ENCODE data around the gene NUAK1.
"Not testable (repeated sequence)": the region's sequence is repeated elsewhere in the genome, so short reads cannot be mapped to it uniquely, and the experiment has no call there.

Gene NUAK1

GRCh38 chr12:106145539-106146447 lies 7.0 kb upstream of the NUAK1 start:
- no peak for DNase-seq

- no peak for DNase-seq
Measured at GRCh38 chr12:106144847-106145246, 6.1 kb upstream of the NUAK1 start.

GRCh38 chr12:106142591-106143261 lies 4.0 kb upstream of the NUAK1 start:
- DNase-seq, result no peak

GRCh38 chr12:106141920-106142319 lies 3.2 kb upstream of the NUAK1 start:
- not testable (repeated sequence) for DNase-seq

- no peak for DNase-seq
Measured at GRCh38 chr12:106141452-106141851, 2.7 kb upstream of the NUAK1 start.

GRCh38 chr12:106141003-106141402 lies 2.2 kb upstream of the NUAK1 start:
- no peak for DNase-seq

GRCh38 chr12:106140223-106140986 lies 1.7 kb upstream of the NUAK1 start:
- DNase-seq, result no peak

GRCh38 chr12:106139422-106140171 lies 843 bp upstream of the NUAK1 start:
- peak; percentile 88 for DNase-seq

GRCh38 chr12:106138357-106138632 lies 459 bp downstream of the NUAK1 start:
- DNase-seq, result peak; percentile 57

GRCh38 chr12:106137530-106138356 lies 1.0 kb downstream of the NUAK1 start:
- no peak for DNase-seq

GRCh38 chr12:106136263-106136662 lies 2.5 kb downstream of the NUAK1 start:
- DNase-seq, result peak; percentile 89

- no peak for DNase-seq
Measured at GRCh38 chr12:106135781-106136180, 3.0 kb downstream of the NUAK1 start.

- DNase-seq, result no peak
Measured at GRCh38 chr12:106135075-106135474, 3.7 kb downstream of the NUAK1 start.

- no peak for DNase-seq
Measured at GRCh38 chr12:106134294-106134949, 4.3 kb downstream of the NUAK1 start.

GRCh38 chr12:106133136-106134087 lies 5.3 kb downstream of the NUAK1 start:
- DNase-seq, result no peak

- DNase-seq, result no peak
Measured at GRCh38 chr12:106132175-106133135, 6.3 kb downstream of the NUAK1 start.

- DNase-seq, result peak; percentile 71
Measured at GRCh38 chr12:106131676-106132075, 7.1 kb downstream of the NUAK1 start.

- no peak for DNase-seq
Measured at GRCh38 chr12:106130474-106131113, 8.2 kb downstream of the NUAK1 start.
